Stimulated activated naive CD8-positive, alpha-beta T cell treated with anti-CD3 and anti-CD28 coated beads, Interleukin-15, amount 100 ng/mL, for 72 hours (primary cell): ENCODE measurements around the gene GPBAR1.
"Not testable (repeated sequence)": the region's sequence is repeated elsewhere in the genome, so short reads cannot be mapped to it uniquely, and the experiment has no call there.

ENCODE experiments used
- ATAC-seq: fragments of 150-1000 bp; cut with Tn5 transposase; 2 replicates; pipeline ENCODE4 v1.10.0; 2021; ENCODE audit warnings: mild to moderate bottlenecking, moderate library complexity
- DNase-seq, 2 donors: peaks; one replicate each; pipeline ENCODE4 v3.0.0; 2021 to 2022
- H3K27ac Mint-ChIP-seq, 2 donors: one replicate each; pipeline ENCODE4 v1.8.0; 2022; ENCODE audit warnings: mild to moderate bottlenecking in 2 of 2, mixed read lengths in 2 of 2, moderate library complexity in 2 of 2
- H3K27me3 Mint-ChIP-seq: one replicate; pipeline ENCODE4 v1.8.0; 2022; ENCODE audit warnings: mixed read lengths
- H3K4me1 Mint-ChIP-seq: one replicate; pipeline ENCODE4 v1.8.0; 2022; ENCODE audit warnings: mild to moderate bottlenecking, mixed read lengths
- H3K4me3 Mint-ChIP-seq, 2 donors: one replicate each; pipeline ENCODE4 v1.8.0; 2022; ENCODE audit warnings: mild to moderate bottlenecking in 2 of 2, mixed read lengths in 2 of 2, moderate library complexity in 1 of 2
- H3K9me3 Mint-ChIP-seq, 2 donors: one replicate each; pipeline ENCODE4 v1.8.0; 2022; ENCODE audit warnings: mixed read lengths in 2 of 2

GPBAR1 gene

GRCh38 chr2:218298314-218298875, 37.6 kb downstream of the GPBAR1 start:
- H3K4me3 Mint-ChIP-seq: no peak overlapping the region
- H3K9me3 Mint-ChIP-seq: no peaks in the 10 kb centered on the region
- H3K27ac Mint-ChIP-seq: no peak overlapping the region
- no peaks in the 10 kb centered on the region for H3K27me3 Mint-ChIP-seq
- peaks cover 26% of the 10 kb centered on the region for H3K4me1 Mint-ChIP-seq
- DNase-seq: no peak
- ATAC-seq: no peak

DNA sequence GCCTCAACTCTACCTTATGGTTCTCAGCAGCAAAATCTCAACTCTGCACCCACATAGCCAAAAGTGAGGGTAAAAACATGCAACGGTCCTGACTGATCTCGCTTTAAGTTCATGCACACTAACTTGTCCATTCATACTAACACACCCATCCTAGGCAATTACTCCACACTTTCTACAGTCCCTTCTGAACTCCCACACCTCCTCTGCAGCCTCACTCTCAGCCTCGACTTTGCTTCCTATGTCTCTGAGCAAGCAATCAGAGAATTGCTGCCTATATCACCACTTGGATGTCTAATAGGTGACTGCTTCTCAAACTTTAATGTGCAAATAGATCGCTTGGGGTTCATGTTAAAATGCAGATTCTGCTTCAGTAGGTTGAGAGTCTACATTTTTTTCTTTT, 39.3 kb downstream of the GPBAR1 start:
- H3K4me3 Mint-ChIP-seq: no peak overlapping the region
- H3K9me3 Mint-ChIP-seq: no peaks in the 10 kb centered on the region
- no peaks in the 10 kb centered on the region for H3K27me3 Mint-ChIP-seq
- H3K27ac Mint-ChIP-seq: no peak overlapping the region
- ATAC-seq: no peak
- peaks cover 8% of the 10 kb centered on the region for H3K4me1 Mint-ChIP-seq
- no peak for DNase-seq

DNA sequence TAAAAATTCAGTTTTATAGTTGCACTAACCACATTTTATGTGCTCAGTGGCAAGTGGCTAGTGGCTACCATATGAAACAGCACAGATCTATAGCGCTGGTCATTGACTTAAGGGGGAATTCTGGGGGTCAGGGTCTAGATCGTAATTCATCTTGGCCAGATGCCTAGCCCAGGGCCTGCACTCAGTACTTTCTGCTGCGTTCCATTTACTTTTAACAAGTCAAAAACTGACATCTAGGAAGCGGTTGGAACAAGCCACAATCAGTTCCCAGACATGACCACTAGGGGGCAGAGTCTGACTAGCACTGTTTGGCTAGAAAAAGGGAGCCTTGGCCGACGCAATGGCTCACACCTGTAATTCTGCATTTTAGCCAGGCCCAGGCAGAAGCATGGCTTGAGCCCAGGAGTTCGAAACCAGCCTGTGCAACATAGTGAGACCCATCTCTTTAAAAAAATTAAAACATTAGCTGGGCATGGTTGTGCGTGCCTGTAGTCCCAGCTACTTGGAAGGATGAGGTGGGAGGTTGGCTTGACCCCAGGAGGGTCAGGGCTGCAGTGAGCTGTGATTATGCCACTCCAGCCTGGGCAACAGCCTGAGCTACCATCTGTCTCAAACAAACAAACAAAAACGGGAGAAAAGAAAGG, 40.5 kb downstream of the GPBAR1 start:
- Mint-ChIP-seq H3K4me3 (no peak overlapping the region), H3K9me3 (no peaks in the 10 kb centered on the region), H3K4me1 (peaks cover 6% of the 10 kb centered on the region), H3K27ac (peak overlapping the region; percentile 85), H3K27me3 (no peaks in the 10 kb centered on the region)
- ATAC-seq: peak; percentile 92
- DNase-seq: peak; percentile 88 to 89

DNA sequence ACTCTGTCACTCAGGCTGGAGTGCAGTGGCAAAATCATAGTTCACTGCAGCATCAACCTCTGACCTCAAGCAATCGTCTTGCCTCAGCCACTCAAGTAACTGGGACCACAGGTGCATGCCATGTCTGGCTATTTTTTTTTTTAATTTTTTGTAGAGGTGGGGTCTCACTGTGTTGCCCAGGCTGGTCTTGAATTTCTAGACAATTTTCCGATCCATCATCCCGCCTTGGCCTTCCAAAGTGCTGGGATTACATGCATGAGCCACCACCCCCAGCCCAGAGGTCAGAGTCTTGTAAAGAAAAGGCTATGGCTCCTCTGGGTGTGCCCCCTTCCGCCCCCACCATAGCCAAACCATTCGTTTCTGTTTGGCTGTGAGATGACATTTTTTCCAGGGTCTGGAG, 44.6 kb downstream of the GPBAR1 start:
- no peaks in the 10 kb centered on the region for H3K27me3 Mint-ChIP-seq
- ATAC-seq (no peak), DNase-seq (no peak)
- H3K4me3 Mint-ChIP-seq: no peak overlapping the region
- peaks cover 21% of the 10 kb centered on the region for H3K4me1 Mint-ChIP-seq
- no peaks in the 10 kb centered on the region for H3K9me3 Mint-ChIP-seq
- H3K27ac Mint-ChIP-seq: no peak overlapping the region

DNA sequence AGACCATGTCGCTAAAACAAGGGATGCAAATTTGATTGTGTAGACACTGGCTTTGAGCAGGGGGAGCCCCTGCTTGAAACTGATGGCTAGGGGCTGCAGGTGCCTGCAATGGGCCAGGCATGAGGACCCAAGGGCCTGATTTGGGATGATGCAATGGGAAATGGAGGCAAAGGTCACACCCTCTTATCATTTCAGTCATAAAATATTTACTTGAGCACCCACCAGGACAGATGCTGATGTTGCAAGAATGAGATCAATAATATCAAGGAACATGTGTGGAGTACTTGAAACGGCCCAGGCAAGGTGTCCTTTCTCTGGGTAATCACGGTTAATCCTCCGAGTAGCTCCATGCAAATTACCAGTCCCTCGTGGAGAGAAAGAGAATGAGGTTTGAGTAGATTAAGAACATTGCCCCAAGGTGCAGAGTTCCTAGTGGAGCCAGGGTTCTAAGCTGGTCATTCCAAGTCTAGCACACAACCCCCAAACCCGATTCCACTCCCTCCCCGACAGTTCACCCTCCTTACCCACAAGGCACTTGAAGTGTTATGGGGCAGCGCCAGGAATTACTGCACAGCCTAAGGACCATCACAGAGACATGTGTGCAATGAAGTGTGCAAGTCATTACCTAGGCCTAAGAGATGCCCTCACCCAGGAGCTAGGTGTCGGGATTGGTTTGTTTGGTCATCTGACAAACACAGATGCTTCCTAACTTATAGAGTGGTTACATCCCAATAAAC, 45.5 kb downstream of the GPBAR1 start:
- DNase-seq (no peak), ATAC-seq (no peak)
- Mint-ChIP-seq H3K27me3 (no peaks in the 10 kb centered on the region), H3K27ac (no peak overlapping the region), H3K4me1 (peaks cover 18% of the 10 kb centered on the region), H3K9me3 (no peaks in the 10 kb centered on the region), H3K4me3 (no peak overlapping the region)

DNA sequence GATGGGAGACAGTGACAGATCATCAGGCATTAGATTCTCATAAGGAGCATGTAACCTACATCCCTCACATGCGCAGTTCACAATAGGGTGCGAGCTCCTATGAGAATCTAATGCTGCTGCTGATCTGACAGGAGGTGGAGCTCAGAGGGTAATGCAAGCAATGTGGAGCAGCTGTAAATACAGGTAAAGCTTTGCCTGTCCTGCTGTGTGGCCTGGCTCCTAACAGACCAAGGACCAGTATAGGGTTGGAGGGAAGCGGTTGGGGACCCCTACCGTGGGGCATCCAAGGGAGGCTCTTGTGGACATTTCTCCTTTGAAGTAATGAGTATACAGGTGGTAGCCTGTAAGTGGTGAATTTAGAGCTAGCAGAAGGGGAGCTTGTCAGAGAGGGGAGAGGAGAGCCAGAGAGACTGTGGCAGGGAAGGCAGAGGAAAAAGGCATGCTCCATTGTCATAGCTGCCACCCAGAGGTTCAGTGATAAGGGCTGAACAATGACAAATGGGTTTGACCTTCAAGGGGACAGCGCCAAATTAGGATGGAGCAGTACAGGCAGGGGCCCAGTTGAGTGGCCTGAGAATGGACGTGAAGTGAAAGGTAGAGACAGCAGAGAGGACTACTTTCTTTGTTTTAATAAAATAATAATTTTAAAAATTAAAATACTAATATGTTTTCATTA, 46.7 kb downstream of the GPBAR1 start:
- H3K27ac Mint-ChIP-seq: peak overlapping the region in 1 of 2 donors; percentile 59

DNA sequence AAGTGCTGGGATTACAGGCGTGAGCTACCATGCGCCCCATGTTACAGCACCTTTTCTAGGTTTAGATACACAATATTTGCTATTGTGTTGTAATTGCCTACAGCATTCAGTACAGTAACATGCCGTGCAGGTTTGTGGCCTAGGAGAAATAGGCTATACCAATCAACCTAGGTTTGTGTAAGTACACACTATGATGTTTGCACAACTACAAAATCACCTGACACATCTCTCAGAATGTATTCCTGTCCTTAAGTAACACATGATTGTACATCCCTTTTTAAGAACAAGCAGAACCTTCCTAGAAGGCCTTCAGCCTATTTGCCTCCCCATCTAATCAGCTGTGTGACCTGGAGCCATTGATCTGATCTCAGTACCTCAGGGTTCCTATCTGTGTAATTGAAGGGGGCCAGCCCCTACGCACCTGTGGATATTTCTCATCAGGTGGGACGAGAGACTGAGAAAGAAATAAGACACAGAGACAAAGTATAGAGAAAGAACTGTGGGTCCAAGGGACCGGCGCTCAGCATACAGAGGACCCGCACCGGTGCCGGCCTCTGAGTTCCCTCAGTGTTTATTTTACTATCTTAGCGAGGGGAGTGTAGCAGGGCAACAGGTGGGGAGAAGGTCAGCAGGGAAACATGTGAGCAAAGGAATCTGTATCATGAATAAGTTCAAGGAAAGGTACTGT, 50.2 kb downstream of the GPBAR1 start:
- H3K4me1 Mint-ChIP-seq: peaks cover 21% of the 10 kb centered on the region
- H3K27me3 Mint-ChIP-seq: no peaks in the 10 kb centered on the region
- H3K27ac Mint-ChIP-seq: no peak overlapping the region
- no peak overlapping the region for H3K4me3 Mint-ChIP-seq
- no peak for ATAC-seq
- no peaks in the 10 kb centered on the region for H3K9me3 Mint-ChIP-seq
- DNase-seq: no peak

More for the DNA sequence above, 46.7 kb downstream of the GPBAR1 start:
- H3K27me3 Mint-ChIP-seq: no peaks in the 10 kb centered on the region
- DNase-seq (no peak), ATAC-seq (no peak)
- no peaks in the 10 kb centered on the region for H3K9me3 Mint-ChIP-seq
- H3K4me1 Mint-ChIP-seq: peaks cover 15% of the 10 kb centered on the region
- no peak overlapping the region for H3K4me3 Mint-ChIP-seq

DNA sequence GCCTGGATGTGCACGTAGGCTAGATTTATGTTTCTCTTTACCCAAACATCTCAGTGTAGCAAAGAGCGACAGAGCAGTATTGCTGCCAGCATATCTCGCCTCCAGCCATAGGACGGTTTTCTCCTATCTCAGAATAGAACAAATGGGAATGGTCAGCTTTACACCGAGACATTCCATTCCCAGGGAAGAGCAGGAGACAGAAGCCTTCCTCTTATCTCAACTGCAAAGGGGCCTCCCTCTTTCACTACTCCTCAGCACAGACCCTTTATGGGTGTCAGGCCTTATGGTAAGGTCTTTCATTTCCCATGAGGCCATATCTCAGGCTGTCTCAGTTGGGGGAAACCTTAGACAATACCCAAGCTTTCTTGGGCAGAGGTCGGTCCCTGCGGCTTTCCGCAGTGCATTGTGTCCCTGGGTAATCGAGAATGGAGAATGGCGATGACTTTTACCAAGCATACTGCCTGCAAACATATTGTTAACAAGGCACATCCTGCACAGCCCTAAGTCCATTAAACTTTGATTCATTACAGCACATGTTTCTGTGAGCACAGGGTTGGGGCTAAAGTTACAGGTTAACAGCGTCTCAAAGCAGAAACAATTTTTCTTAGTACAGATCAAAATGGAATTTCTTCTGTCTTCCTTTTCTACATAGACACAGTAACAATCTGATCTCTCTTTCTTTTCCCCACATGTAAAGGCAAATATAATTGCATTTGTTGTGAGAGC, 50.9 kb downstream of the GPBAR1 start:
- not testable (repeated sequence) for H3K4me3 Mint-ChIP-seq, H3K27ac Mint-ChIP-seq

GRCh38 chr2:218312267-218312756, 51.5 kb downstream of the GPBAR1 start:
- no peak for DNase-seq
- peaks cover 34% of the 10 kb centered on the region for H3K4me1 Mint-ChIP-seq
- ATAC-seq: no peak
- H3K27ac Mint-ChIP-seq: no peak overlapping the region
- no peaks in the 10 kb centered on the region for H3K27me3 Mint-ChIP-seq
- H3K9me3 Mint-ChIP-seq: no peaks in the 10 kb centered on the region
- no peak overlapping the region for H3K4me3 Mint-ChIP-seq

More for the DNA sequence above, 50.9 kb downstream of the GPBAR1 start:
- DNase-seq, ATAC-seq, H3K9me3 Mint-ChIP-seq, H3K27me3 Mint-ChIP-seq: not testable (repeated sequence)
- H3K4me1 Mint-ChIP-seq: peaks cover 28% of the 10 kb centered on the region

DNA sequence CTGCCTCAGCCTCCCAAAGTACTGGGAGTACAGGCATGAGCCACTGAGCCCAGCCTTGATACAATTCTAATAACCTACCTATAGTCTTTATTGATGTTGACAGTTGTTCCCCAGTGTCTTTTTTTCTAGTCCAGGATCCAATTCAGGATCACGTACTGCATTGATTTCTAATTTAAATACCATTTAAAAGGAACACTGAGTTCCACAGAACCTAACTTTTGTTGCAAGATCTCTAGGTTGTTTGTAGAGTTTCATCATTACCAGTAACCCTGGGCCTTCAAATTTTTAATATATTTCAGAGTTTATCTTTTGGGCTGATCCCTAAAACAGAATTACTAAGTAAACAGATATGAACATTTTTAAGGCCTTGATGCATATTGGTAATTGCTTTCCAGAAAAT, 52.5 kb downstream of the GPBAR1 start:
- peaks cover 34% of the 10 kb centered on the region for H3K4me1 Mint-ChIP-seq
- no peaks in the 10 kb centered on the region for H3K27me3 Mint-ChIP-seq
- no peaks in the 10 kb centered on the region for H3K9me3 Mint-ChIP-seq
- no peak overlapping the region for H3K4me3 Mint-ChIP-seq
- no peak for ATAC-seq
- no peak overlapping the region for H3K27ac Mint-ChIP-seq
- DNase-seq: no peak
